Right atrium auricular region (tissue), 2 donors: ENCODE data around the gene NFYA. TPM values are rescaled to one million over a fixed set of nuclear protein-coding genes. Genes with fewer than 3 reads are reported as not detected.
A peak's percentile ranks its signal among the peaks of the same experiment; 100 is the strongest.

ENCODE experiments used
- DNase-seq: peaks from one replicate; pipeline ENCODE4 v3.0.0-alpha.2; 2019; ENCODE audit warnings: low spot score
- H3K27ac ChIP-seq, 2 donors: fragments of 200-600 bp; sonication (generic); 1 replicate in 1 of 2; 2 replicates in 1 of 2; pipeline ENCODE4 v1.5.1; 2016 to 2019
- H3K27me3 ChIP-seq, 2 donors: fragments of 200-600 bp; sonication (generic); one replicate each; pipeline versions ENCODE4 v1.5.1 to v1.6.0; 2017 to 2019
- H3K36me3 ChIP-seq: fragments of 200-600 bp; sonication (generic); one replicate; pipeline ENCODE4 v1.5.1; 2016
- H3K4me1 ChIP-seq, 2 donors: fragments of 200-600 bp; sonication (generic); one replicate each; pipeline versions ENCODE4 v1.5.1 to v1.6.0; 2017 to 2019
- H3K4me3 ChIP-seq, 2 donors: fragments of 200-600 bp; sonication (generic); 1 replicate in 1 of 2; 2 replicates in 1 of 2; pipeline ENCODE4 v1.5.1; 2017 to 2019; ENCODE audit warnings: mild to moderate bottlenecking in 1 of 2, moderate library complexity in 1 of 2
- H3K9me3 ChIP-seq, 2 donors: fragments of 200-600 bp; sonication (generic); one replicate each; pipeline ENCODE4 v1.5.1; 2019
- CTCF ChIP-seq, 2 donors: fragments of 200-600 bp; sonication (generic); IDR thresholded peaks; one replicate each; pipeline ENCODE4 v1.5.1; 2019; ENCODE audit warnings: antibody characterized with exemption in 2 of 2
- total RNA-seq, 2 donors: library from RNA; depleted of rRNA; stranded (reverse); fragments of >200 nt; gene quantifications; one replicate each; pipeline ENCODE4 v1.1.0, GENCODE V29; 2016

NFYA gene
- total RNA-seq, 2 donors from 2014 or later, result 8.2 to 9.9 TPM

- no peak for TF ChIP-seq CTCF (IDR thresholded peaks at IDR 0.05)
- peak overlapping the region; percentile 99 to 100 for H3K27ac ChIP-seq
- H3K27me3 ChIP-seq, result no peaks in the 10 kb centered on the region
- H3K4me3 ChIP-seq, result peak overlapping the region; percentile 88 to 90
- H3K36me3 ChIP-seq, result peaks cover 8% of the 10 kb centered on the region
- peaks cover 0 to 37% of the 10 kb centered on the region in 2 donors for H3K4me1 ChIP-seq
- no peaks in the 10 kb centered on the region for H3K9me3 ChIP-seq
- no peak for DNase-seq
Observed at GRCh38 chr6:41074692-41075436, 2.1 kb downstream of the NFYA start.

- Histone ChIP-seq H3K4me1 (peaks cover 0 to 32% of the 10 kb centered on the region in 2 donors), H3K4me3 (no peak overlapping the region), H3K27ac (peak overlapping the region; percentile 99 to 100), H3K36me3 (peaks cover 19% of the 10 kb centered on the region), H3K9me3 (no peaks in the 10 kb centered on the region), H3K27me3 (no peaks in the 10 kb centered on the region)
- DNase-seq, result no peak
- TF ChIP-seq CTCF (IDR thresholded peaks at IDR 0.05), result no peak
Observed at GRCh38 chr6:41075651-41076626, 3.2 kb downstream of the NFYA start.

- DNase-seq, result no peak
- peaks cover 22% of the 10 kb centered on the region for H3K36me3 ChIP-seq
Observed at GRCh38 chr6:41077536-41077935, 4.8 kb downstream of the NFYA start.

GRCh38 chr6:41078101-41078500 lies 5.3 kb downstream of the NFYA start:
- Histone ChIP-seq H3K4me1 (peaks cover 0 to 28% of the 10 kb centered on the region in 2 donors), H3K27me3 (no peaks in the 10 kb centered on the region), H3K36me3 (peaks cover 22% of the 10 kb centered on the region), H3K27ac (no peak overlapping the region), H3K9me3 (no peaks in the 10 kb centered on the region), H3K4me3 (no peak overlapping the region)
- no peak for DNase-seq
- TF ChIP-seq CTCF (IDR thresholded peaks at IDR 0.05), result no peak

More at GRCh38 chr6:41077536-41077935, 4.8 kb downstream of the NFYA start:
- Histone ChIP-seq H3K27me3 (no peaks in the 10 kb centered on the region), H3K9me3 (no peaks in the 10 kb centered on the region), H3K4me3 (no peak overlapping the region), H3K4me1 (peaks cover 0 to 28% of the 10 kb centered on the region in 2 donors), H3K27ac (no peak overlapping the region)
- no peak for TF ChIP-seq CTCF (IDR thresholded peaks at IDR 0.05)

GRCh38 chr6:41079080-41079479 lies 6.3 kb downstream of the NFYA start:
- DNase-seq, result no peak
- no peaks in the 10 kb centered on the region for H3K9me3 ChIP-seq
- H3K4me3 ChIP-seq, result no peak overlapping the region
- TF ChIP-seq CTCF (IDR thresholded peaks at IDR 0.05), result no peak
- peaks cover 26% of the 10 kb centered on the region for H3K36me3 ChIP-seq
- no peak overlapping the region for H3K27ac ChIP-seq
- H3K4me1 ChIP-seq, result peaks cover 0 to 25% of the 10 kb centered on the region in 2 donors
- no peaks in the 10 kb centered on the region for H3K27me3 ChIP-seq
